Hepatocyte (in vitro differentiated cells): Measurements from ENCODE around the gene ARHGEF38.

Source experiments
- CTCF ChIP-seq: fragments of 200-600 bp; sonication (generic); IDR thresholded peaks from 2 replicates; pipeline ENCODE4 v1.5.1; 2016; ENCODE audit warnings: antibody characterized with exemption, mild to moderate bottlenecking; ENCODE audit not compliant: poor library complexity
- EZH2 ChIP-seq: fragments of 200-600 bp; sonication (generic); IDR thresholded peaks from 2 replicates; pipeline ENCODE4 v1.6.1; 2016; ENCODE audit warnings: antibody characterized with exemption, mild to moderate bottlenecking, borderline replicate concordance

GRCh38 chr4:105603158-105603557 is 50.7 kb downstream of the ARHGEF38 start:
- no peak for TF ChIP-seq CTCF
- no peak for TF ChIP-seq EZH2
